IMR-90 (cell line): ENCODE measurements around the gene BAIAP2.

ENCODE experiments used
- CEBPB ChIP-seq: IDR thresholded peaks from 2 replicates; pipeline ENCODE4 v1.6.1; 2012; ENCODE audit warnings: low read depth, low read length, improper control_type of control experiment
- CTCF ChIP-seq: conservative IDR thresholded peaks from 2 replicates; pipeline ENCODE4 v1.5.1; 2012; ENCODE audit warnings: mild to moderate bottlenecking, low read depth, low read length, improper control_type of control experiment
- MXI1 ChIP-seq: IDR thresholded peaks from 2 replicates; pipeline ENCODE4 v1.6.1; 2012; ENCODE audit warnings: low read depth, mild to moderate bottlenecking, low read length, moderate library complexity, borderline replicate concordance
- NFE2L2 ChIP-seq: fragments of 150-350 bp; IDR thresholded peaks from 2 replicates; pipeline ENCODE4 v1.6.1; 2016; ENCODE audit warnings: low read depth, mild to moderate bottlenecking, low read length
- POLR2A ChIP-seq: IDR thresholded peaks from 2 replicates; pipeline ENCODE4 v1.6.1; 2012; ENCODE audit warnings: mild to moderate bottlenecking, low read depth, low read length
- RAD21 ChIP-seq: IDR thresholded peaks from 2 replicates; pipeline ENCODE4 v1.6.1; 2012; ENCODE audit warnings: low read length, improper control_type of control experiment

GRCh38 chr17:81115219-81115618 is 80.3 kb downstream of the BAIAP2 start:
- no peak for TF ChIP-seq NFE2L2
- no peak for TF ChIP-seq CTCF
- TF ChIP-seq MXI1, result no peak
- TF ChIP-seq POLR2A, result no peak
- no peak for TF ChIP-seq RAD21
- TF ChIP-seq CEBPB, result no peak
